Loucy (cell line): ENCODE measurements around the gene SNRNP48.

ENCODE experiments used
- H2AFZ ChIP-seq: fragments of 200-600 bp; sonication (generic); 2 replicates; pipeline ENCODE4 v1.6.0; 2016; ENCODE audit warnings: antibody characterized with exemption, mild to moderate bottlenecking, low read length, moderate library complexity
- H3F3A ChIP-seq: fragments of 200-600 bp; 2 replicates; pipeline ENCODE4 v1.6.0; 2016; ENCODE audit warnings: antibody characterized with exemption, low read depth, mild to moderate bottlenecking
- H3K27me3 ChIP-seq: fragments of 200-600 bp; sonication (generic); 2 replicates; pipeline ENCODE4 v1.6.1; 2014; ENCODE audit warnings: low read length, mild to moderate bottlenecking; ENCODE audit not compliant: insufficient read depth, poor library complexity, severe bottlenecking
- H3K36me3 ChIP-seq: fragments of 200-600 bp; sonication (generic); 2 replicates; pipeline ENCODE4 v1.6.1; 2016; ENCODE audit warnings: low read length; ENCODE audit not compliant: insufficient read depth
- H3K4me1 ChIP-seq: fragments of 200-600 bp; sonication (generic); 2 replicates; pipeline ENCODE4 v1.5.1; 2014; ENCODE audit warnings: low read length, mild to moderate bottlenecking; ENCODE audit not compliant: insufficient read depth, poor library complexity, severe bottlenecking
- H3K4me2 ChIP-seq: fragments of 200-600 bp; sonication (generic); 2 replicates; pipeline ENCODE4 v1.6.0; 2014; ENCODE audit warnings: antibody characterized with exemption, low read length, low read depth, mild to moderate bottlenecking; ENCODE audit not compliant: poor library complexity, severe bottlenecking
- H3K4me3 ChIP-seq: fragments of 200-600 bp; sonication (generic); 2 replicates; pipeline ENCODE4 v1.5.1; 2014; ENCODE audit warnings: low read length, mild to moderate bottlenecking, mixed read lengths; ENCODE audit not compliant: poor library complexity, severe bottlenecking
- H3K79me2 ChIP-seq: fragments of 200-600 bp; sonication (generic); 2 replicates; pipeline ENCODE4 v1.6.1; 2014; ENCODE audit warnings: low read length; ENCODE audit not compliant: insufficient read depth
- H3K9ac ChIP-seq: fragments of 200-600 bp; sonication (generic); 2 replicates; pipeline ENCODE4 v1.6.0; 2014; ENCODE audit warnings: mild to moderate bottlenecking, low read depth, low read length, moderate library complexity; ENCODE audit not compliant: poor library complexity, severe bottlenecking
- H3K9me2 ChIP-seq: fragments of 200-600 bp; sonication (generic); replicated peaks from 2 replicates; pipeline ENCODE4 v1.6.1; 2016; ENCODE audit warnings: low read depth, low read length, mixed read lengths
- H3K9me3 ChIP-seq: fragments of 200-600 bp; sonication (generic); 2 replicates; pipeline ENCODE4 v1.6.1; 2014; ENCODE audit warnings: mild to moderate bottlenecking, antibody characterized with exemption, low read length, low read depth; ENCODE audit not compliant: insufficient read depth
- H4K20me1 ChIP-seq: fragments of 200-600 bp; sonication (generic); 2 replicates; pipeline ENCODE4 v1.6.0; 2014; ENCODE audit warnings: antibody characterized with exemption, low read length, mild to moderate bottlenecking; ENCODE audit not compliant: insufficient read depth, poor library complexity, severe bottlenecking
- EZH2phosphoT487 ChIP-seq: fragments of 200-600 bp; IDR thresholded peaks from 2 replicates; pipeline ENCODE4 v1.6.1; 2018; ENCODE audit warnings: antibody characterized with exemption, mild to moderate bottlenecking, moderate library complexity, borderline replicate concordance
- TF ChIP-seq, protein P1 (sequence below): fragments of 200-600 bp; sonication (generic); conservative IDR thresholded peaks from 2 replicates; pipeline ENCODE4 v1.5.1; 2014; ENCODE audit warnings: mild to moderate bottlenecking, antibody characterized with exemption, low read length

SNRNP48 gene

GRCh38 chr6:7556394-7557106, 33.4 kb upstream of the SNRNP48 start:
- no peaks in the 10 kb centered on the region for H3K79me2 ChIP-seq
- TF ChIP-seq EZH2phosphoT487, result no peak
- TF ChIP-seq, protein P1, sequence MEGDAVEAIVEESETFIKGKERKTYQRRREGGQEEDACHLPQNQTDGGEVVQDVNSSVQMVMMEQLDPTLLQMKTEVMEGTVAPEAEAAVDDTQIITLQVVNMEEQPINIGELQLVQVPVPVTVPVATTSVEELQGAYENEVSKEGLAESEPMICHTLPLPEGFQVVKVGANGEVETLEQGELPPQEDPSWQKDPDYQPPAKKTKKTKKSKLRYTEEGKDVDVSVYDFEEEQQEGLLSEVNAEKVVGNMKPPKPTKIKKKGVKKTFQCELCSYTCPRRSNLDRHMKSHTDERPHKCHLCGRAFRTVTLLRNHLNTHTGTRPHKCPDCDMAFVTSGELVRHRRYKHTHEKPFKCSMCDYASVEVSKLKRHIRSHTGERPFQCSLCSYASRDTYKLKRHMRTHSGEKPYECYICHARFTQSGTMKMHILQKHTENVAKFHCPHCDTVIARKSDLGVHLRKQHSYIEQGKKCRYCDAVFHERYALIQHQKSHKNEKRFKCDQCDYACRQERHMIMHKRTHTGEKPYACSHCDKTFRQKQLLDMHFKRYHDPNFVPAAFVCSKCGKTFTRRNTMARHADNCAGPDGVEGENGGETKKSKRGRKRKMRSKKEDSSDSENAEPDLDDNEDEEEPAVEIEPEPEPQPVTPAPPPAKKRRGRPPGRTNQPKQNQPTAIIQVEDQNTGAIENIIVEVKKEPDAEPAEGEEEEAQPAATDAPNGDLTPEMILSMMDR, result no peak
- H4K20me1 ChIP-seq, result no peaks in the 10 kb centered on the region
- H3K9me2 ChIP-seq, result no peaks in the 10 kb centered on the region
- H3K36me3 ChIP-seq, result no peaks in the 10 kb centered on the region
- H3K9ac ChIP-seq, result no peak overlapping the region
- no peak overlapping the region for H3K4me3 ChIP-seq
- no peaks in the 10 kb centered on the region for H3F3A ChIP-seq
- no peaks in the 10 kb centered on the region for H3K4me1 ChIP-seq
- no peaks in the 10 kb centered on the region for H3K9me3 ChIP-seq
- H3K27me3 ChIP-seq, result no peaks in the 10 kb centered on the region
- no peak overlapping the region for H2AFZ ChIP-seq
- no peak overlapping the region for H3K4me2 ChIP-seq

DNA sequence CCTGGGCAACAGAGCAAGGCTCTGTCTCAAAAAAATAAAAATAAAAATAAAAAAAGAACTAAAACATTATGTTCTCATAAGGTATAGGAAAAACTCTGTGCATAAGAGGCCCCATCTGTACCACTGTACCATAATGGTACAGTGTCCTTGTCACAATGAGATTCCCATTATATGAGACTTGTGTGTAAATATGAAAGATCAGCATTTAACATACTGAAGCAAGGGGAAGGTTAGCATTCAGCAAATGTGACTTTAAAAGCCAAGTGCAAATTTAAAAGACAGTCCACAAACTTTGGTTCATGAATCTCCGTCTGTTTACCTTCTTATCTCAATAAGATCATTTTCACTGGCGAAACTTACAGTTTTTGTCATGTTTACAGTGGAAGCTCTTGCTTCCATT, 32.3 kb upstream of the SNRNP48 start:
- H3K4me1 ChIP-seq, result no peaks in the 10 kb centered on the region
- H3K4me2 ChIP-seq, result no peak overlapping the region
- no peaks in the 10 kb centered on the region for H3K27me3 ChIP-seq
- H3K36me3 ChIP-seq, result no peaks in the 10 kb centered on the region
- no peaks in the 10 kb centered on the region for H4K20me1 ChIP-seq
- TF ChIP-seq, protein P1, result no peak
- TF ChIP-seq EZH2phosphoT487, result no peak
- no peaks in the 10 kb centered on the region for H3F3A ChIP-seq
- no peak overlapping the region for H2AFZ ChIP-seq
- no peak overlapping the region for H3K9ac ChIP-seq
- no peaks in the 10 kb centered on the region for H3K9me3 ChIP-seq
- H3K79me2 ChIP-seq, result no peaks in the 10 kb centered on the region
- H3K4me3 ChIP-seq, result no peak overlapping the region
- H3K9me2 ChIP-seq, result no peaks in the 10 kb centered on the region

GRCh38 chr6:7558781-7559180, 31.2 kb upstream of the SNRNP48 start:
- no peaks in the 10 kb centered on the region for H3K79me2 ChIP-seq

More at GRCh38 chr6:7558781-7559180, 31.2 kb upstream of the SNRNP48 start:
- Histone ChIP-seq H2AFZ (no peak overlapping the region), H3K27me3 (no peaks in the 10 kb centered on the region), H3F3A (no peaks in the 10 kb centered on the region), H3K9me2 (no peaks in the 10 kb centered on the region), H3K4me1 (no peaks in the 10 kb centered on the region), H3K36me3 (no peaks in the 10 kb centered on the region), H3K4me3 (no peak overlapping the region), H3K9me3 (no peaks in the 10 kb centered on the region), H3K4me2 (no peak overlapping the region), H3K9ac (no peak overlapping the region), H4K20me1 (no peaks in the 10 kb centered on the region)
- TF ChIP-seq, protein P1, result no peak
- no peak for TF ChIP-seq EZH2phosphoT487
